ENCODE data around the gene SUCLG1.

DNA sequence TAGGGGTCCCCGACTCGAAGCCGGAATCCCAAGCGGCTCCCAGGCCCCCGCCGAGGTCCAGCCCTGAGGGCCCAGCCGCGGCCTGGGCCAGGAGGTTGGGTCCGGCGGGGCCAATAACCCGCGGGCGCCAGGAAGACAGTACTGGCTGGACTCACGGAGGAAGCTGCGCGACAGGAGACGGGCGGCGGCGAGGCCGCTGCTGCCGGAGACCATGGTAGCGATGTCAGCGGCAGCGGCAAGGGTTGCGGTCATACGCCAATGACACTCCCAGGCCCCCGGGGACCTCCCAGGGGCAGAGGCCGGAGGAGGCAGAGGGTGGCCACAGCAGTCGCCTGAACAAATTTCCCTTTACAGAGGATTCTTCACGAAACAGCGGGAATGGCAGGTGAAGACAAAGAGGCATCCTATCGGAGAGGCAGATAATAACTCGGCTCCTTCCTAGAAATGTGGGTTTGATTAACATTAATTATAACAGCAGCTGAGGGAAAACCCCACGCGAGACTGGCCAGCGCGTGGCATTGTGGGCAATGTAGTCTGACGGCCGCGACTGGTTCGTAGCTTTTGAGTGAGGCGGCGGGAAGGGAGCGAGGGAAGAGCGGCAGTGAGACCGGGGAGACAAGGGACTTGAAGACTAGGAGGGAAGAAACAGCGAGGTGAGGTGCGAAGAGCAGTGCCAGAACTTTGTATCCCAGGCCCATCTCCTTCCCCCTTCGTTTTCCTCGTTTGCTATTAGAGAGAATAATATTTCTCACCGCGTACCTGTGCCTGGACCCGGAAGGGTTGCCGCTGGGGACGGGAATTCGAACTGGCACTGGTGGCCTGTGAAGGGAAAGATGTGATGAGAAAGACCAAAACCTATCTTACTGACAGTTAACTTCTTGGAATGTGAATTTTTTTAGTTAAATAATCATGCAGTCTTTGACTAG lies at the start of gene SUCLG1:
- no peak for TF ChIP-seq JUND (IDR thresholded peaks at IDR 0.05; ENCODE audit: low read length)
- TF ChIP-seq NRF1 (IDR thresholded peaks at IDR 0.05; ENCODE audit: low read depth, low read length) = no peak
- no peak for TF ChIP-seq SP1 (IDR thresholded peaks at IDR 0.05; ENCODE audit: low read depth, low read length)
- TF ChIP-seq, protein P1, sequence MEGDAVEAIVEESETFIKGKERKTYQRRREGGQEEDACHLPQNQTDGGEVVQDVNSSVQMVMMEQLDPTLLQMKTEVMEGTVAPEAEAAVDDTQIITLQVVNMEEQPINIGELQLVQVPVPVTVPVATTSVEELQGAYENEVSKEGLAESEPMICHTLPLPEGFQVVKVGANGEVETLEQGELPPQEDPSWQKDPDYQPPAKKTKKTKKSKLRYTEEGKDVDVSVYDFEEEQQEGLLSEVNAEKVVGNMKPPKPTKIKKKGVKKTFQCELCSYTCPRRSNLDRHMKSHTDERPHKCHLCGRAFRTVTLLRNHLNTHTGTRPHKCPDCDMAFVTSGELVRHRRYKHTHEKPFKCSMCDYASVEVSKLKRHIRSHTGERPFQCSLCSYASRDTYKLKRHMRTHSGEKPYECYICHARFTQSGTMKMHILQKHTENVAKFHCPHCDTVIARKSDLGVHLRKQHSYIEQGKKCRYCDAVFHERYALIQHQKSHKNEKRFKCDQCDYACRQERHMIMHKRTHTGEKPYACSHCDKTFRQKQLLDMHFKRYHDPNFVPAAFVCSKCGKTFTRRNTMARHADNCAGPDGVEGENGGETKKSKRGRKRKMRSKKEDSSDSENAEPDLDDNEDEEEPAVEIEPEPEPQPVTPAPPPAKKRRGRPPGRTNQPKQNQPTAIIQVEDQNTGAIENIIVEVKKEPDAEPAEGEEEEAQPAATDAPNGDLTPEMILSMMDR (IDR thresholded peaks at IDR 0.05; ENCODE audit: control extremely low read depth in 1 of 3, insufficient read depth in 1 of 3, low read depth in 1 of 3, low read length in 3 of 3) = no peak
- TF ChIP-seq, protein P2, sequence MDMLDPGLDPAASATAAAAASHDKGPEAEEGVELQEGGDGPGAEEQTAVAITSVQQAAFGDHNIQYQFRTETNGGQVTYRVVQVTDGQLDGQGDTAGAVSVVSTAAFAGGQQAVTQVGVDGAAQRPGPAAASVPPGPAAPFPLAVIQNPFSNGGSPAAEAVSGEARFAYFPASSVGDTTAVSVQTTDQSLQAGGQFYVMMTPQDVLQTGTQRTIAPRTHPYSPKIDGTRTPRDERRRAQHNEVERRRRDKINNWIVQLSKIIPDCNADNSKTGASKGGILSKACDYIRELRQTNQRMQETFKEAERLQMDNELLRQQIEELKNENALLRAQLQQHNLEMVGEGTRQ (IDR thresholded peaks at IDR 0.05; ENCODE audit: low read length) = no peak
- TF ChIP-seq YY1 (IDR thresholded peaks at IDR 0.05; ENCODE audit: low read depth, low read length) = no peak
- no peak for TF ChIP-seq GTF2F1 (IDR thresholded peaks at IDR 0.05; ENCODE audit: borderline replicate concordance, low read depth, low read length)
- TF ChIP-seq BACH1 (IDR thresholded peaks at IDR 0.05; ENCODE audit: low read length) = peak; percentile 92
- no peak; the same call in 1 of the 2 replicates for TF ChIP-seq POLR2AphosphoS5 (IDR thresholded peaks at IDR 0.05; ENCODE audit: low read depth, low read length)
- TF ChIP-seq PHF8 (conservative IDR thresholded peaks at IDR 0.05; ENCODE audit: low read depth, low read length) = peak; percentile 46; the same call in 1 of the 2 replicates
- TF ChIP-seq, protein P3, sequence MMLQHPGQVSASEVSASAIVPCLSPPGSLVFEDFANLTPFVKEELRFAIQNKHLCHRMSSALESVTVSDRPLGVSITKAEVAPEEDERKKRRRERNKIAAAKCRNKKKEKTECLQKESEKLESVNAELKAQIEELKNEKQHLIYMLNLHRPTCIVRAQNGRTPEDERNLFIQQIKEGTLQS (IDR thresholded peaks at IDR 0.05; ENCODE audit: insufficient read depth, low read depth, low read length) = no peak
- peak; percentile 90 for TF ChIP-seq CHD2 (IDR thresholded peaks at IDR 0.05; ENCODE audit: low read length)
- no peak for TF ChIP-seq SRF (IDR thresholded peaks at IDR 0.05; ENCODE audit: low read depth, low read length)
- no peak for TF ChIP-seq POLR2A (IDR thresholded peaks at IDR 0.05; ENCODE audit: control extremely low read depth in 1 of 2, low read depth in 2 of 2, low read length in 2 of 2)

All from H1 (cell line).